ENCODE results near the gene KDM1B.

Gene KDM1B

DNA sequence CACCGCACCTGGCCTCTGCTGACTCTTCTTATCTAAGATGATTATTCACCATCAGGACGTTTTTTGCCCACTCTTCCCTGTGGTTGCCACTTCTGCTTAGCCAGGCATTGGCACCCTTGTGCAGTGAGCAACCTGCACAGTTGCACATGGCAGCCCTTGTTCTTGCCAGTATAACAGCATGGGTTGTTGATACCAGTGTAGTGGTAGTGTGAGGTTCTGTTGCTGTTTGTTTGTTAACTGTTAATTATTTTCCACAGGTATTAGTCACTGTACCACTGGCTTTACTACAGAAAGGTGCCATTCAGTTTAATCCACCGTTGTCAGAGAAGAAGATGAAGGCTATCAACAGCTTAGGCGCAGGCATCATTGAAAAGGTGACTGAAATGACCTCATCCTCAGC lies 57.0 kb downstream of the KDM1B start:
- TF ChIP-seq, protein P1, sequence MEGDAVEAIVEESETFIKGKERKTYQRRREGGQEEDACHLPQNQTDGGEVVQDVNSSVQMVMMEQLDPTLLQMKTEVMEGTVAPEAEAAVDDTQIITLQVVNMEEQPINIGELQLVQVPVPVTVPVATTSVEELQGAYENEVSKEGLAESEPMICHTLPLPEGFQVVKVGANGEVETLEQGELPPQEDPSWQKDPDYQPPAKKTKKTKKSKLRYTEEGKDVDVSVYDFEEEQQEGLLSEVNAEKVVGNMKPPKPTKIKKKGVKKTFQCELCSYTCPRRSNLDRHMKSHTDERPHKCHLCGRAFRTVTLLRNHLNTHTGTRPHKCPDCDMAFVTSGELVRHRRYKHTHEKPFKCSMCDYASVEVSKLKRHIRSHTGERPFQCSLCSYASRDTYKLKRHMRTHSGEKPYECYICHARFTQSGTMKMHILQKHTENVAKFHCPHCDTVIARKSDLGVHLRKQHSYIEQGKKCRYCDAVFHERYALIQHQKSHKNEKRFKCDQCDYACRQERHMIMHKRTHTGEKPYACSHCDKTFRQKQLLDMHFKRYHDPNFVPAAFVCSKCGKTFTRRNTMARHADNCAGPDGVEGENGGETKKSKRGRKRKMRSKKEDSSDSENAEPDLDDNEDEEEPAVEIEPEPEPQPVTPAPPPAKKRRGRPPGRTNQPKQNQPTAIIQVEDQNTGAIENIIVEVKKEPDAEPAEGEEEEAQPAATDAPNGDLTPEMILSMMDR (IDR thresholded peaks at IDR 0.05; ENCODE audit: insufficient read depth, low read depth, low read length, missing control alignments): no peak
- DNase-seq (ENCODE audit: low read depth): no peak
- H3K4me3 ChIP-seq (ENCODE audit: low read length): no peak overlapping the region

DNA sequence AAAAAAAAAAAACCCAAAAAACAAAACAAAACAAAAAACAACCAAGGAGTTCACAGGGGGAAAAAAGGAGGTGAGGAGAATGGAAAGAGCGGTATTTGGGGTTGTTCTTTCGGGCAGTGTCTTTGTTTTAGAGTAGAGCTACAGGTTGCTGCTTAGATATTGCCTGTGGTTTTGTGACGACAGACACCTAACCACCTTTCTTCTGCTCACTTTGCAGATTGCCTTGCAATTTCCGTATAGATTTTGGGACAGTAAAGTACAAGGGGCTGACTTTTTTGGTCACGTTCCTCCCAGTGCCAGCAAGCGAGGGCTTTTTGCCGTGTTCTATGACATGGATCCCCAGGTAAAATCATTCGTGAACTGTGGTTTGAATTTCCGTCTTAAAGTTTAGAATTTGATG lies 58.2 kb downstream of the KDM1B start:
- no peak for DNase-seq (ENCODE audit: low read depth)
- TF ChIP-seq, protein P1 (IDR thresholded peaks at IDR 0.05; ENCODE audit: insufficient read depth, low read depth, low read length, missing control alignments): no peak
- H3K4me3 ChIP-seq (ENCODE audit: low read length): no peak overlapping the region

DNA sequence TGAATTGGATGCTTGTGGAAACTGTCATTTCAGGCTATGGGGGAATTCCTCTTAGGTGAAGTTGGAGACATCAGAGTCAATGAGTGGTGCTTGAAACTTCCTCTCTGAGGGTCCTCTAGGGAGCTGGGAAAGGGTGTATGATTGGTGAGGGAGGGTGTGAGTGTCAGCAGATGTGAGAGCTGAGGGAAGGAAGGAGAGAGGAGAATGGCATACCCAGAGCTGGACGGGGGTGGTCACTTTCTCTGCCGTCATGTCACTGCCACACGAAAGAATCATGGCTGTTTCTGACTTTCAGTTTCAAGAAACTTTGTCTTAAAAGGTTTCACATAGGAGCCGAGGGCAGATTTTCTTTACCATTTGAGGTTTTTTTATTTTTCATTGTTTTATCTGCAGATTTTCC lies 58.8 kb downstream of the KDM1B start:
- TF ChIP-seq, protein P1 (IDR thresholded peaks at IDR 0.05; ENCODE audit: insufficient read depth, low read depth, low read length, missing control alignments): no peak
- H3K4me3 ChIP-seq (ENCODE audit: low read length): no peak overlapping the region
- DNase-seq (ENCODE audit: low read depth): no peak

DNA sequence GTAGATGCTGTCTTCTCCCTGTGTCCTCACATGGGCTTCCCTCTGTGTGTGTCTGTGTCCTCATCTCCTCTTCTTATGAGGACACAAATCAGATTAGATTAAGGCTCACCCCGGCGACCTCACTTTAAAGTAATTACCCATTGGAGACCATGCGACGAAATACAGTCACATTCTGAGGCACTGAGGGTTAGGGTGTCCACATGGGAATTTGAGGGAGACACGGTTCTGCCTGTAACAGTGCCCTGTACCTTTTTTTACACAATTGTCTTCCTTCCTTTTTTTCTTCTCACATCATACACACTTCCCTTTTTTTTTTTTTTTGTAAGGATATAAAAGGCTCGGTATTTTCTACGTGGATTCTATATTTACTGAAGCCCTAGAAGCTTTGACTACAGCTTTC lies 60.2 kb downstream of the KDM1B start:
- TF ChIP-seq, protein P1 (IDR thresholded peaks at IDR 0.05; ENCODE audit: insufficient read depth, low read depth, low read length, missing control alignments): no peak
- no peak overlapping the region for H3K4me3 ChIP-seq (ENCODE audit: low read length)
- DNase-seq (ENCODE audit: low read depth): no peak

DNA sequence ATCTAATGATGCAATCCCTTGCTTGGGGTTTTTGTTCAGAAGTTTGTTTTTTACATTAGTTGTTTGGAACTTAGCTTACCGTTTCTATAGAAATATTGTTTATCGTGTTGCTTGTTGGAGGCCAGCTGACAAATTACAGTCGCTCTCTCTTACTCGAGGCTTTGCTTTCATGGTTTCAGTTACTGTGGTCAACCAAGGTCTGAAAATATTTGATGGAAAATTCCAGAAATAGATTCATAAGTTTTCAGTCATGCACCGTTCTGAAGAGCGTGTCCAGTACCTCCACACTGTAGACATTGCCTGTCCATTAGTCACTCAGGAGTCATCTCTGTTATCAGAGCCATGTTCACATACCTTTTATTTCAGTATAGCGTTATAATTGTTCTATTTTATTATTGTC lies 61.2 kb downstream of the KDM1B start:
- TF ChIP-seq, protein P1 (IDR thresholded peaks at IDR 0.05; ENCODE audit: insufficient read depth, low read depth, low read length, missing control alignments): no peak
- DNase-seq (ENCODE audit: low read depth): peak; percentile 55
- H3K4me3 ChIP-seq (ENCODE audit: low read length): no peak overlapping the region

DNA sequence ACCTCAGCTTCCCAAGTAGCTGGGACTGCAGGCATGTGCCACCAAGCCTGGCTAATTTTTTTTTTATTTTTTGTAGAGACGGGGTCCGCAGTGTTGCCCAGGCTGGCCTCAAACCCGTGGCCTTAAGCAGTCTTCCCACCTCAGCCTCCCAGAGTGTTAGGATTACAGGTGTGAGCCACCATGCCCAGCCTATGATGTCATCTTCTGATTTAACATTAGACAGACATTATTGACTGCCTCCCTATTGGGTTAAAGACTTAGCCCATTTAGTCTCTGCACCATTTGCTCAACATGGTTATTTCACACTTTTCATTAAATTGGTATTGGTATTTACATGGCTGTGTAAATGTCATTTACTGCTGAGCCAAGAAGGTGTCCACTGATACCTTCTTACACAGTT lies 63.0 kb downstream of the KDM1B start:
- TF ChIP-seq, protein P1 (IDR thresholded peaks at IDR 0.05; ENCODE audit: insufficient read depth, low read depth, low read length, missing control alignments): no peak

DNA sequence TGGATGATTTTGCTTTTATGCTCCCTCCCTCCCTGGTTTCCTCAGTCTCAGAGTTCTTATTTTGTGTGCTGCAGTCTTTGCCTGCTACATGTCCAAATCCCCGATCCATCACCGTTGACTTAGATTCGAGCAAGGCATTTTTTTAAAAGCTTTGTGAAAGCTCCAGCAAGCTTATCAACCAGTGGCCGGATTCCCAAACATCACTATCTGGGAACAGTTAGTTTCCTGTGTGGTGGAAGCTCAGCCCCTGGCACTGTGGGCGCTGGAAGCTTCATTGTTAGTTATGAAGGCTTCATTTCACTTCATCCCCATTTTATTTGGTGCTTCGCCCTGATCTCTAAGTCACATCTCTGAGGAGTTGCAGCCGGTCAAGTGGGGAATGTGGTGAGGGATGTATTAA lies 64.4 kb downstream of the KDM1B start:
- no peak overlapping the region for H3K4me3 ChIP-seq (ENCODE audit: low read length)
- TF ChIP-seq, protein P1 (IDR thresholded peaks at IDR 0.05; ENCODE audit: insufficient read depth, low read depth, low read length, missing control alignments): no peak
- DNase-seq (ENCODE audit: low read depth): no peak

More for the DNA sequence above, 63.0 kb downstream of the KDM1B start:
- DNase-seq (ENCODE audit: low read depth): no peak
- H3K4me3 ChIP-seq (ENCODE audit: low read length): no peak overlapping the region
